ENCODE results near the gene PGLYRP3. TPM values are rescaled to one million over a fixed set of nuclear protein-coding genes. Genes with fewer than 3 reads are reported as not detected.

PGLYRP3 gene
- polyA plus RNA-seq, 1 donor from 2014 or later = not detected

DNA sequence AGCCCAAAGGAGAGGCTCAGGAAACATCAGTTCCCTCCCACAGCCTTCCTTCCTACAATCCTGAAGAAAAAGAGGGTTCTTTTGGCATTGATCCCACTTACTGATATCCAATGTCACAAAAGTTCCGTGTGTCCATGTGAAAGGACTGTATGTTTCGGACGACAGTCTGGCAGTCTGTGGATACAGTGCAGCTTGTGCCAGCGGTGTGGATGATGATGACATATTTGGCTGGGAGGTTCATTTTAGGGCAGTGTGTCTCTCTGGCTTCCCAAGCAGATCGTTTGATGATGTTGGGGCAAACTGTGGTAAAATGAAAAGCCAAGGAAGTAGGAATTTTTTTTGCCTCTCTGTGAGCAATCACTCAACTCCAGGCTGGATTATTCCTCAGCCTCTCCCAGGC, 10.4 kb downstream of the PGLYRP3 start:
- no peaks in the 10 kb centered on the region for H3F3A ChIP-seq (ENCODE audit: insufficient read depth, low read length, poor library complexity, severe bottlenecking)
- H3K9me3 ChIP-seq (ENCODE audit: low read length) = no peaks in the 10 kb centered on the region
- H3K4me2 ChIP-seq (ENCODE audit: low read length) = no peak overlapping the region
- H3K9ac ChIP-seq (ENCODE audit: low read length) = no peak overlapping the region
- H3K27ac ChIP-seq (ENCODE audit: low read length) = no peak overlapping the region
- no peaks in the 10 kb centered on the region for H3K27me3 ChIP-seq (ENCODE audit: insufficient read depth, low read depth, low read length)
- H4K20me1 ChIP-seq (ENCODE audit: insufficient read depth) = no peaks in the 10 kb centered on the region
- no peaks in the 10 kb centered on the region for H3K79me2 ChIP-seq (replicated peaks; ENCODE audit: insufficient read depth, low read length)
- H2AFZ ChIP-seq (ENCODE audit: low read depth, low read length) = no peak overlapping the region
- no peaks in the 10 kb centered on the region for H3K36me3 ChIP-seq (ENCODE audit: insufficient read depth, low read length)
- TF ChIP-seq POLR2AphosphoS5 (IDR thresholded peaks at IDR 0.05) (no peak), TAF1 (IDR thresholded peaks at IDR 0.05; ENCODE audit: low read depth) (no peak), SMC3 (conservative IDR thresholded peaks at IDR 0.05; ENCODE audit: poor library complexity) (no peak), CTCF (IDR thresholded peaks at IDR 0.05; ENCODE audit: poor library complexity, severe bottlenecking) (no peak), RAD21 (conservative IDR thresholded peaks at IDR 0.05) (no peak), EP300 (conservative IDR thresholded peaks at IDR 0.05; ENCODE audit: poor library complexity, severe bottlenecking) (no peak), MXI1 (conservative IDR thresholded peaks at IDR 0.05; ENCODE audit: poor library complexity, severe bottlenecking) (no peak), EZH2 (IDR thresholded peaks at IDR 0.05; ENCODE audit: borderline replicate concordance, insufficient read depth, low read length, poor library complexity, severe bottlenecking) (no peak)
- TF ChIP-seq, protein P1, sequence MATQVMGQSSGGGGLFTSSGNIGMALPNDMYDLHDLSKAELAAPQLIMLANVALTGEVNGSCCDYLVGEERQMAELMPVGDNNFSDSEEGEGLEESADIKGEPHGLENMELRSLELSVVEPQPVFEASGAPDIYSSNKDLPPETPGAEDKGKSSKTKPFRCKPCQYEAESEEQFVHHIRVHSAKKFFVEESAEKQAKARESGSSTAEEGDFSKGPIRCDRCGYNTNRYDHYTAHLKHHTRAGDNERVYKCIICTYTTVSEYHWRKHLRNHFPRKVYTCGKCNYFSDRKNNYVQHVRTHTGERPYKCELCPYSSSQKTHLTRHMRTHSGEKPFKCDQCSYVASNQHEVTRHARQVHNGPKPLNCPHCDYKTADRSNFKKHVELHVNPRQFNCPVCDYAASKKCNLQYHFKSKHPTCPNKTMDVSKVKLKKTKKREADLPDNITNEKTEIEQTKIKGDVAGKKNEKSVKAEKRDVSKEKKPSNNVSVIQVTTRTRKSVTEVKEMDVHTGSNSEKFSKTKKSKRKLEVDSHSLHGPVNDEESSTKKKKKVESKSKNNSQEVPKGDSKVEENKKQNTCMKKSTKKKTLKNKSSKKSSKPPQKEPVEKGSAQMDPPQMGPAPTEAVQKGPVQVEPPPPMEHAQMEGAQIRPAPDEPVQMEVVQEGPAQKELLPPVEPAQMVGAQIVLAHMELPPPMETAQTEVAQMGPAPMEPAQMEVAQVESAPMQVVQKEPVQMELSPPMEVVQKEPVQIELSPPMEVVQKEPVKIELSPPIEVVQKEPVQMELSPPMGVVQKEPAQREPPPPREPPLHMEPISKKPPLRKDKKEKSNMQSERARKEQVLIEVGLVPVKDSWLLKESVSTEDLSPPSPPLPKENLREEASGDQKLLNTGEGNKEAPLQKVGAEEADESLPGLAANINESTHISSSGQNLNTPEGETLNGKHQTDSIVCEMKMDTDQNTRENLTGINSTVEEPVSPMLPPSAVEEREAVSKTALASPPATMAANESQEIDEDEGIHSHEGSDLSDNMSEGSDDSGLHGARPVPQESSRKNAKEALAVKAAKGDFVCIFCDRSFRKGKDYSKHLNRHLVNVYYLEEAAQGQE (IDR thresholded peaks at IDR 0.05; ENCODE audit: borderline replicate concordance) = no peak
- H3K4me3 ChIP-seq (ENCODE audit: low read length) = no peak overlapping the region
- H3K9me2 ChIP-seq (ENCODE audit: insufficient read depth, low read length) = no peaks in the 10 kb centered on the region

DNA sequence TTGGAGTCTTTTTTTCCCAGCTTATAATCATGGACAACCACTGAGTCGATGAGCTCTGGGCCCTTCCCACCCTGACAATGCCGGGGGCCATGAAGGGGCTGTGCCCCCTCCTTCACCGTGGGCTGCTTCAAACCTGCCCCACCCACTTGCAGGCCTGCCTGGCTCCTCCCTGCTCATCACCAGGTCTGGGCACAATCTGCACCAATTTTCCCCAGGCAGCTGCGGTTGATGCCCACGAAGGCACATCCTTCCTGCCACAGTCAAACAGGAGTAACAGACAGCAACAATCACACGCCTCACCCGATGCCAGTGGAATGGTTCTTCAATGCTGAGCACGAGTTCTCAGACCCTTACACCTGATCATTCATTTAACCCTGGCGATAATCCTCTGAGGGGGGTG, 18.9 kb downstream of the PGLYRP3 start:
- TF ChIP-seq RAD21 (conservative IDR thresholded peaks at IDR 0.05) (no peak), EZH2 (IDR thresholded peaks at IDR 0.05; ENCODE audit: borderline replicate concordance, insufficient read depth, low read length, poor library complexity, severe bottlenecking) (no peak), MXI1 (conservative IDR thresholded peaks at IDR 0.05; ENCODE audit: poor library complexity, severe bottlenecking) (no peak), TAF1 (IDR thresholded peaks at IDR 0.05; ENCODE audit: low read depth) (no peak), POLR2AphosphoS5 (IDR thresholded peaks at IDR 0.05) (no peak), SMC3 (conservative IDR thresholded peaks at IDR 0.05; ENCODE audit: poor library complexity) (no peak), CTCF (IDR thresholded peaks at IDR 0.05; ENCODE audit: poor library complexity, severe bottlenecking) (no peak), EP300 (conservative IDR thresholded peaks at IDR 0.05; ENCODE audit: poor library complexity, severe bottlenecking) (no peak)
- TF ChIP-seq, protein P1 (IDR thresholded peaks at IDR 0.05; ENCODE audit: borderline replicate concordance) = no peak
- Histone ChIP-seq H3K27ac (ENCODE audit: low read length) (no peak overlapping the region), H3K27me3 (ENCODE audit: insufficient read depth, low read depth, low read length) (no peaks in the 10 kb centered on the region), H3K9me2 (ENCODE audit: insufficient read depth, low read length) (no peaks in the 10 kb centered on the region), H4K20me1 (ENCODE audit: insufficient read depth) (no peaks in the 10 kb centered on the region), H3F3A (ENCODE audit: insufficient read depth, low read length, poor library complexity, severe bottlenecking) (no peaks in the 10 kb centered on the region), H3K4me3 (ENCODE audit: low read length) (no peak overlapping the region), H3K4me2 (ENCODE audit: low read length) (no peak overlapping the region), H3K9me3 (ENCODE audit: low read length) (no peaks in the 10 kb centered on the region), H3K79me2 (replicated peaks; ENCODE audit: insufficient read depth, low read length) (no peaks in the 10 kb centered on the region), H2AFZ (ENCODE audit: low read depth, low read length) (no peak overlapping the region), H3K36me3 (ENCODE audit: insufficient read depth, low read length) (no peaks in the 10 kb centered on the region), H3K9ac (ENCODE audit: low read length) (no peak overlapping the region)
